HTERT RPE-1 (cell line): Measurements from ENCODE around the gene NEK5.

Experiments used
- in situ Hi-C: fragments of 300-500 bp; cut with MboI; formaldehyde crosslinking; loops from 4 replicates; pipeline ENCODE4 v1.14.3; 2020; ENCODE audit warnings: low sequenced_read_pairs

Gene NEK5

DNA sequence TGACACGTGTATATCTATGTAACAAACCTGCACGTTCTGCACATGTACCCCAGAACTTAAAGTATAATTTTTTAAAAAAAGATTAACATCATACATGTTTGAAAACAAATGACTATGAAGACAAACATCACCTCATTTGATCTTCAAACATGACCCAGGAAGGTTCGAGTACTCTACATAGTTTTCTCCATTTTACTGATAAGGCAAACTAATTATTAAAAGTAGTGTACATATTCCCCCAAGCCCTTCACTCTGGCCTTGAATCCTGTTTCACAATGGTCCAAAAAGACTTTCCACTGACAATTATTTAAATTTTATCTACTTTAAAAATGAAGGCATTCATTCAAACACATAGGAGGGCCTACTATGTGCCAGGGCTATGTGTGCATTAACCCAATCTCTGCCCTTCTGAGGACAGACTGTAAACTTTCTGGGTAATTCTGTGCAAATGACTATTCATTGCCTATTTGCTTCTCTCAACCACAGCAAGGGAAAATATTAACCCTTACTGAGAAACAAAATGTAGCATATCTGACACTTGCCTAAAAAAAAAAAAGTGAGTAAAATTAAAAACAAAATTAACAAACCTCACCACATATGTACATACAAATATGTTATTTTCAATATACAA, 139.8 kb downstream of the NEK5 start:
- in situ Hi-C loops = no loop called here
